ENCODE measurements around the gene ARL6IP4. TPM values are rescaled to one million over a fixed set of nuclear protein-coding genes. Genes with fewer than 3 reads are reported as not detected.
A peak's percentile ranks its signal among the peaks of the same experiment; 100 is the strongest.

ARL6IP4 gene
- total RNA-seq, 1 donor from 2014 or later, result 173 TPM

DNA sequence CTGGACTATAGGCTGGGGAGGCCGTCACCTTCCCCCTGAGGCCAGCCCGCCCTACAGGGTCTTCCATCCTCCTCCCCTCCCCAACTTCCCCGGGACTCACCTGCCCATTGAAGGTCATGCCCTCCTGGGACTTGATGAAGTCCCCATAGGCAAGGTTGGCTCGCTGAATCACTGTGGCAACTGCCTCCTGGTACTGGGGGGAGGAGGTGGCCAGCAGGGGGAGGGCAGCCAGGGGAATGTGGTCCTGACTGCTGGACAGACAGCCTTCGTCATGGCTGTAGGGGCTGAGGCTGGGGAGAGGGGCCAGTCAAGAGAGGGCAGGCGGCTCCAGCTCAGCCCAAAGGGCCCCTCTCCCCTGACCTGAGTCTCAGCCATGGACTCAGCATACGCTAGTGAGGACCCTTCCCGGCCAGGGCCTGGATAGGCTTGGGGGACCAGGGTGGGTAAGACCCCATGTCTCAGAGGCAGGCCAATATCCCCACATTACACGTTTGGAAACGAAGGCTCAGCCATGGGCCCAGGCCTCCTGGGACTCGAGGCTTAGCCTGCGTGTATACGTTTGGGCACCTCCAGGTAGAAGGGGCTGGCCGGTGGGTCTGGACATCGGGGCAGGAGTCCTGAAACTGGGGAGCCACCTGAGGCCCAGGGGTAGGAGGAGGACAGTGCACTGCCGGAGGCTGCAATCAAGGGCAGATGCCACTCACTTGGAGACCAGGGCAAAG lies 16.3 kb downstream of the ARL6IP4 start:
- Mint-ChIP-seq H3K4me1 (no peaks in the 10 kb centered on the region), H3K27me3 (ENCODE audit: low read depth) (no peaks in the 10 kb centered on the region), H3K9me3 (no peaks in the 10 kb centered on the region), H3K4me3 (no peak overlapping the region), H3K27ac (ENCODE audit: unreplicated experiment) (no peak overlapping the region), H3K36me3 (ENCODE audit: low read depth) (no peaks in the 10 kb centered on the region)
- no peak for DNase-seq (ENCODE audit: low read depth, low spot score)
- TF ChIP-seq, protein P1, sequence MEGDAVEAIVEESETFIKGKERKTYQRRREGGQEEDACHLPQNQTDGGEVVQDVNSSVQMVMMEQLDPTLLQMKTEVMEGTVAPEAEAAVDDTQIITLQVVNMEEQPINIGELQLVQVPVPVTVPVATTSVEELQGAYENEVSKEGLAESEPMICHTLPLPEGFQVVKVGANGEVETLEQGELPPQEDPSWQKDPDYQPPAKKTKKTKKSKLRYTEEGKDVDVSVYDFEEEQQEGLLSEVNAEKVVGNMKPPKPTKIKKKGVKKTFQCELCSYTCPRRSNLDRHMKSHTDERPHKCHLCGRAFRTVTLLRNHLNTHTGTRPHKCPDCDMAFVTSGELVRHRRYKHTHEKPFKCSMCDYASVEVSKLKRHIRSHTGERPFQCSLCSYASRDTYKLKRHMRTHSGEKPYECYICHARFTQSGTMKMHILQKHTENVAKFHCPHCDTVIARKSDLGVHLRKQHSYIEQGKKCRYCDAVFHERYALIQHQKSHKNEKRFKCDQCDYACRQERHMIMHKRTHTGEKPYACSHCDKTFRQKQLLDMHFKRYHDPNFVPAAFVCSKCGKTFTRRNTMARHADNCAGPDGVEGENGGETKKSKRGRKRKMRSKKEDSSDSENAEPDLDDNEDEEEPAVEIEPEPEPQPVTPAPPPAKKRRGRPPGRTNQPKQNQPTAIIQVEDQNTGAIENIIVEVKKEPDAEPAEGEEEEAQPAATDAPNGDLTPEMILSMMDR (conservative IDR thresholded peaks at IDR 0.05), result no peak

DNA sequence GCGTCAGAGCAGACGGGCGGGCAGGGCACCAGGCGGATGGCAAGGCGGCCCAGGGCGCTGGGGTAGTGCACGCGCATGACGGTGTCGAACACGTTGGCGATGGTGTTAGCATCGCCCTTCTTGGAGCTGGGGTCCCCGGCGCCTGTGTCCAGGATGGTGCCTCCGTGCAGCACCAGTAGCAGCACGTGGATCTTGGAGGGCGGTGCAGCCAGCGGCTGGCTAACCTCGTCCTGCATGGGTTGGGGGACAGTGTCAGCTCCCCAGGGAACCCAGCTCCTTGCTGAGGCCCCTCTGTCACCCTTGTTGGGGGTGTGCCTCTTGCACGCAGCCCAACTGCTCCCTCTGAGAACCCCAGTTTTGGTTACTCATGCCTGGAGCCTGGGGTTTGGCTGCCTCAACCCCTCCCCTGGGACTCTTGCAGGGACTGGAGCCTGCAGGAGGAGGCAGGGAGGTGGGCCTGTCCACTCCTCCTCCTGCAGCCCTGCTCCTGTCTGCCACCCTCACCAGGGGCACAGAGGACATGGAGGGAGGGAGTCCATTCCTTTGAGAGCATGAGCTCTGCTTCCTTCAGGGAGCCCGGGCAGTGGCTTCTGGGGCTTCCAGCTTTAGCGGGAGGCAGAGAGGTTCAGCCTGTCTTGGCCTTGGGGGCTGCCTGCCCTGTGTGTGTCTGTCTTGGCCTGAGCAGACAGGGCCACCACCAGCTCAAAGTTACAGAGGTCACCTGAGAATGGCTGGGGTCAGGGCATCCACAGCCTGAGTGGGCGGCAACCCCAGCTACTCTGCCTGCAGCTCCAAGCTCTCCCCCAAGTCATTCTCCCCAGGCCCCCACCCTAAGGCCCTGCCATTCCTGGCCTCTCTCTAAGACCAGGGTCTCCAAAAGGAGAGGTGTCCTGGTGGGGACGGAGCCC lies 17.1 kb downstream of the ARL6IP4 start:
- Mint-ChIP-seq H3K4me3 (no peak overlapping the region), H3K36me3 (ENCODE audit: low read depth) (no peaks in the 10 kb centered on the region), H3K9me3 (no peaks in the 10 kb centered on the region), H3K27ac (ENCODE audit: unreplicated experiment) (no peak overlapping the region), H3K27me3 (ENCODE audit: low read depth) (no peaks in the 10 kb centered on the region), H3K4me1 (no peaks in the 10 kb centered on the region)
- TF ChIP-seq, protein P1 (conservative IDR thresholded peaks at IDR 0.05), result no peak
- DNase-seq (ENCODE audit: low read depth, low spot score), result no peak

DNA sequence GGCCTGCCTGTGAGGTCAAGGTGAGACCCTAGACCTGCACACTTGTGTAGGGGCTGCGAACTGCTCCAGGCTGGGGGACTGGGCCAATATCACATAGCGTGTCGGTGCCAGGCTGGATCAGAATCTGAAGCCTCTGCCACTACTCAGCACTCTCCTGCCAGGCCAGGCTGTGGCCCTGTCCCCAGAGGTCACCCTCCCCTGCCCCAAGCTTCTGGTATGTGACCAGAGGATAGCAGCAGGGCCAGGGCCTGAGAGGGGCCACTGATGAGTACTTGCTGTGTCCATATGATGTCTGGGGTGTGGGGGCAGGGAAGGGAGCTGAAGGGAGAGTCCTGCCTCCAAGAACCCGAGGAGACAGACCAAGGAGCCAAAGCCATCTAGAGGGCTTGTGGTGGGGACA lies 17.8 kb downstream of the ARL6IP4 start:
- TF ChIP-seq, protein P1 (conservative IDR thresholded peaks at IDR 0.05), result no peak
- peak overlapping the region; percentile 19 for H3K27ac Mint-ChIP-seq (ENCODE audit: unreplicated experiment)
- no peak overlapping the region for H3K4me3 Mint-ChIP-seq
- no peaks in the 10 kb centered on the region for H3K36me3 Mint-ChIP-seq (ENCODE audit: low read depth)
- no peaks in the 10 kb centered on the region for H3K4me1 Mint-ChIP-seq
- no peaks in the 10 kb centered on the region for H3K9me3 Mint-ChIP-seq
- H3K27me3 Mint-ChIP-seq (ENCODE audit: low read depth), result no peaks in the 10 kb centered on the region
- DNase-seq (ENCODE audit: low read depth, low spot score), result no peak

DNA sequence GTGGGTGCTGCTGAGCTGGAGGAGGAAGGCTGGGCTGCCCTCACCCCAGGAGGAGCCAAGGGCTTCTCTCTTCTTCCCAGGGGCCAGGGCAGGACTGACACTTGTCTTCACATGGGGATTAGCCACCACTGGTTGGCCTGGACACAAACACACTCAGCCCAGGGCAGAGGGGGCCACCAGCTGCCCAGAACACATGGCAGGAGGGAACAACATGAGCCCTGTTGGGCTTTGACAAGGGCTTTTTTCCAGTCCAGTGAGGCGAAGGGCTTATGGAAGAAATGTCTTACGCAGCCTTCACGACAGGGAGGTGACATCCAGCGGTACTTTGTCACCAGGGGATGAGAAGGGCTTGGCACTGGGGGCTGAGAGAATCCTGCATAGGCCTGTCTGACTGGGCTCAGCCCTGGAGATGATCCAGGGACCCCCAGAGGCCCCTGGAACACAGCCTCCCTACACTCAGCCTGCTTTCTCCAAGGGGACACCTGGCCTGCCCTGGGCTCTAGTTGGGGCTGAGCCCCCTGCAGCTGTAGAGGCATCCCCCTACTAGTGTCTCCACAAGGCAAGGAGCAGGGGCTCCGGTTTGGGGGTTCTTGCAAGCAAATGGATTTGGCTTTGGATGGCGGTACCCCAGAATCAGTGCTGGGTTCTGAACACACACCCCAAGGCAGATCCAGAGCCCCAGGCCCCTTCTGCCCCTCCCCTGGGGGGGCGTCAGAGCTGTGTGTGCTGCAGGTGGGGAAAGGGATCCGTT lies 18.9 kb downstream of the ARL6IP4 start:
- no peaks in the 10 kb centered on the region for H3K36me3 Mint-ChIP-seq (ENCODE audit: low read depth)
- H3K27me3 Mint-ChIP-seq (ENCODE audit: low read depth), result no peaks in the 10 kb centered on the region
- no peaks in the 10 kb centered on the region for H3K4me1 Mint-ChIP-seq
- no peak overlapping the region for H3K4me3 Mint-ChIP-seq
- H3K27ac Mint-ChIP-seq (ENCODE audit: unreplicated experiment), result peak overlapping the region; percentile 12
- no peak for DNase-seq (ENCODE audit: low read depth, low spot score)
- no peaks in the 10 kb centered on the region for H3K9me3 Mint-ChIP-seq
- TF ChIP-seq, protein P1 (conservative IDR thresholded peaks at IDR 0.05), result no peak

DNA sequence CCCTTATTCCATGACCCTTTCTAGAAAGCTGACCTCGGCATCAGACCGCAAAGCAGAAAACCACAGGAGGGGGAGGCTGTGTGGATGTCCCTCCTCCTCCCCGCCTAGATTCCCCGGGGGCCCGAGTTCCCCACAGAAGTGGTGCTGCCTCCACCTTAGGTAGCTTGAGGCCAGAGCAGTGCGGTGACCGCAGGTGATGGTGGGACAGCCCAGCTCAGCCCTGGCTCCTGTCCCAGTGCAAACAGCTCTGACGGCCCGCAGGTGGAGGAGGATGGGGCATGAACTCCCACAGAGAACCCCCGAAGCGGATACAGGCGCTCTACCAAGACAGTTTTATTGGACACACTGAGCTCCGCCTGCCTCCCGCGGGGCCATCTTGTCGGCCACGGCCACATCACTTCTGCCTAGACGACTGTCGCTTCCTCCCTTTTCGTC lies 19.5 kb downstream of the ARL6IP4 start:
- Mint-ChIP-seq H3K4me3 (no peak overlapping the region), H3K4me1 (no peaks in the 10 kb centered on the region), H3K9me3 (no peaks in the 10 kb centered on the region), H3K27me3 (ENCODE audit: low read depth) (no peaks in the 10 kb centered on the region), H3K27ac (ENCODE audit: unreplicated experiment) (no peak overlapping the region), H3K36me3 (ENCODE audit: low read depth) (no peaks in the 10 kb centered on the region)
- TF ChIP-seq, protein P1 (conservative IDR thresholded peaks at IDR 0.05), result no peak
- no peak for DNase-seq (ENCODE audit: low read depth, low spot score)

Data from neural crest cell (in vitro differentiated cells).